ENCODE results near the gene SPTLC3. TPM values are rescaled to one million over a fixed set of nuclear protein-coding genes. Genes with fewer than 3 reads are reported as not detected.

The SPTLC3 gene
- total RNA-seq, 1 donor from 2014 or later = 18.7 TPM

DNA sequence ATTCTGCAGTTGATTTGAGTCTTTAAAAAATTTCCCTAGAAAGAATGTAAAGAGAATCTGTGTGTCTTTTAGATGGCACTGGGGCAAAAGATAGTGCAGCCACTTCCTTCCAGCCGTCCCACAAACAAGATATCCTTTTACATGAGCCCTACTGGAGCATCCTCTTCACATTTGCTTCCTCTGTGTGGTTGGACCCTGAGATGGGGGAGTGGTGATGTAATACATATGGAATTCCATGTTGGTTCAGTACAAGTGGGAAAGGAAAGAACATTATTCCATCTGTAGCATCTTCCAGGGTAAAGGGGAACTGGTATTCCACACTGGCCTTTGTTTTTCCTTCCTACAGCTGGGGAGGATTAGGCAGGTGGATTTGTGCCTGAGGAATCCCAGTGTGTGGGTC, 133.4 kb downstream of the SPTLC3 start:
- DNase-seq (no peak), ATAC-seq (no peak)
- intact Hi-C loops (cut with DNase I) = no loop called here
- H3K27ac ChIP-seq = no peak overlapping the region
- H3K9me3 ChIP-seq = no peaks in the 10 kb centered on the region
- H3K4me3 ChIP-seq = no peak overlapping the region
- no peaks in the 10 kb centered on the region for H3K27me3 ChIP-seq (ENCODE audit: low read depth)
- peaks cover 5% of the 10 kb centered on the region for H3K4me1 ChIP-seq
- H3K36me3 ChIP-seq = no peaks in the 10 kb centered on the region
- TF ChIP-seq, protein P1, sequence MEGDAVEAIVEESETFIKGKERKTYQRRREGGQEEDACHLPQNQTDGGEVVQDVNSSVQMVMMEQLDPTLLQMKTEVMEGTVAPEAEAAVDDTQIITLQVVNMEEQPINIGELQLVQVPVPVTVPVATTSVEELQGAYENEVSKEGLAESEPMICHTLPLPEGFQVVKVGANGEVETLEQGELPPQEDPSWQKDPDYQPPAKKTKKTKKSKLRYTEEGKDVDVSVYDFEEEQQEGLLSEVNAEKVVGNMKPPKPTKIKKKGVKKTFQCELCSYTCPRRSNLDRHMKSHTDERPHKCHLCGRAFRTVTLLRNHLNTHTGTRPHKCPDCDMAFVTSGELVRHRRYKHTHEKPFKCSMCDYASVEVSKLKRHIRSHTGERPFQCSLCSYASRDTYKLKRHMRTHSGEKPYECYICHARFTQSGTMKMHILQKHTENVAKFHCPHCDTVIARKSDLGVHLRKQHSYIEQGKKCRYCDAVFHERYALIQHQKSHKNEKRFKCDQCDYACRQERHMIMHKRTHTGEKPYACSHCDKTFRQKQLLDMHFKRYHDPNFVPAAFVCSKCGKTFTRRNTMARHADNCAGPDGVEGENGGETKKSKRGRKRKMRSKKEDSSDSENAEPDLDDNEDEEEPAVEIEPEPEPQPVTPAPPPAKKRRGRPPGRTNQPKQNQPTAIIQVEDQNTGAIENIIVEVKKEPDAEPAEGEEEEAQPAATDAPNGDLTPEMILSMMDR (IDR thresholded peaks at IDR 0.05) = no peak

DNA sequence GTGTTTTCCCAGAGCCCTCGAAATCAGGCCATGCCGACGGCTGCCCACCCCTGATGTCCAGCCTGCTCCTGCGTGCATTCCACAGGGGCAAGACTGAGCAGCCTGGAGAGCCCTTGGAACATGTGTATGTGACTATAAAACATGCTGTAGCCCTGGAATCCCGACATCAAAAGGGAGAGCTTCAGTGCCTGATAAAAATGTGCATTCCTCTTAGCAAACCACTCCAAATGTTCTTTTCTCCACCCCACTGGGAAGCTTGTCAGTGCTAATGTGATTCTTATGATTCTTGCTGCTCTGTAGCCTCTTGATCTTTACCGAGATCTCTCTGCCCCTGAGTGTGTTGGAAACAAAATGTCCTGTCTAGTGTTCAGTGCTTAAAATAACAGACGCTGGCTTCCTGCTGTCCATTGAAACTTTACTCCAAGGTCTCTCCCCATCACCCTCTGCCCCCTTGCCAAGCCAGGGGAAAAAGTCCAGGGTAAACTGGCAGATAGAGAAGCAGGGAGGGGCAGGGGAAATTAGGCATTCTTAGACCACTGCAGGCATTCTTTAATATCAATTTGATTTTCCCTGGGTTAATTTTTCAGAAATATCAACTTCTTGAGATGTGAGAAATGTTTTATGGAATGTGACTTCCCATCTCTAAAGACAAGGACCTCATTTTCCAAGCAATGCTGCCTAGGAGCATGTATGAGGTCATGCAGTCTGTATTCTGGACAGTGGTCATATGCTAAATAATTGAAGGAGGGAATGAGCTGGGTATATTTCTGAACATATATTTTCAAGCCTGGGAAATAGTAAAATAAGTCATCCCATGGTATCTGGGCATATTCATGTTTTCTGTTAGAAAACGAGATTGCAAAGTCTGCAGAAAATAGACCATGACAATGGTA, 138.5 kb downstream of the SPTLC3 start:
- H3K4me3 ChIP-seq = no peak overlapping the region
- ATAC-seq (peak; percentile 71 to 73), DNase-seq (no peak)
- intact Hi-C loops (cut with DNase I) = no loop called here
- H3K9me3 ChIP-seq = no peaks in the 10 kb centered on the region
- H3K27ac ChIP-seq = peak overlapping the region; percentile 44
- peaks cover 23% of the 10 kb centered on the region for H3K4me1 ChIP-seq
- H3K36me3 ChIP-seq = no peaks in the 10 kb centered on the region
- TF ChIP-seq, protein P1 (IDR thresholded peaks at IDR 0.05) = no peak
- H3K27me3 ChIP-seq (ENCODE audit: low read depth) = no peaks in the 10 kb centered on the region

DNA sequence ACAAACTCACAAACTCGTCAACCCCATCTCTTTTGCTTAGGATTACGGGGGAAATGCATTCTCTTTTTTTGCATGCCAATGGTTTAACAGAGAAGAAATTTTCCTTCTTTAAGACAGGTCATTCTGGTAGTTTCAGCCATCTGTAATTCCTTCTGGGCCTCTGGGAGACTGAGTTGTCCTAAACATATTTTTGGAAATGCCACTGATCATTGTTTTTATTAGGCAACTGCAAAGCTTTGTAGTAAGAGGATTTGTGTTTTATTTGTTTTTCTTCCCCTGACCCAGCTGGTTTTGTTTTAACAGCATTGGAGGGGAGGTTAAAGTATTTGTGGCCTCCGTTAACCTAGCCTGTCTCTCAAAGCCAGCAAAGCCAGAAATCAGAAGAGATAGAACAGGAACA, 139.2 kb downstream of the SPTLC3 start:
- intact Hi-C loops (cut with DNase I) = no loop called here
- no peak overlapping the region for H3K4me3 ChIP-seq
- H3K36me3 ChIP-seq = no peaks in the 10 kb centered on the region
- no peaks in the 10 kb centered on the region for H3K9me3 ChIP-seq
- H3K27ac ChIP-seq = peak overlapping the region; percentile 44
- TF ChIP-seq, protein P1 (IDR thresholded peaks at IDR 0.05) = no peak
- peaks cover 23% of the 10 kb centered on the region for H3K4me1 ChIP-seq
- DNase-seq = no peak
- no peaks in the 10 kb centered on the region for H3K27me3 ChIP-seq (ENCODE audit: low read depth)
- ATAC-seq = peak in 1 of 2 donors; percentile 28

DNA sequence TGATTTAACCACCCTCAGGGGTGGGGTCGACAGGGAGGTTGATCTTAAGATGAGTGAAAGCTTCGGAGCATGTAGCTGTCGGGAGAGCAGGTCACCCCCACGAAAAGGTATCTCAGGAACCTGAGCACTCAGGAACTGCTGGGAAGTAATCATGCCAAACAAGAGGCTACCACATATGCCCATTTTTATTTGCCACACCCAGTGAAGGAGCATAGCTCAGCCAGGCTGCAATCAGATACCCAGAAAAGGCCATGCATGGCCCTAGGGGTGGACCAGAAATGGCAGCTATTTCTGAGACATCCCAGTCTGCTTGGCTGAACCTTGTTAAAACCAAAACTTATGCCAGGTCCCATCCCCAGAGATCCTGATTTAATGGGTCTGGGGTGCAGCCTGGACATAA, 139.6 kb downstream of the SPTLC3 start:
- ATAC-seq (peak in 1 of 2 donors; percentile 52), DNase-seq (no peak)
- Histone ChIP-seq H3K27me3 (ENCODE audit: low read depth) (no peaks in the 10 kb centered on the region), H3K36me3 (no peaks in the 10 kb centered on the region), H3K27ac (peak overlapping the region; percentile 44), H3K4me3 (no peak overlapping the region), H3K4me1 (peaks cover 23% of the 10 kb centered on the region), H3K9me3 (no peaks in the 10 kb centered on the region)
- intact Hi-C loops (cut with DNase I) = no loop called here
- TF ChIP-seq, protein P1 (IDR thresholded peaks at IDR 0.05) = no peak

DNA sequence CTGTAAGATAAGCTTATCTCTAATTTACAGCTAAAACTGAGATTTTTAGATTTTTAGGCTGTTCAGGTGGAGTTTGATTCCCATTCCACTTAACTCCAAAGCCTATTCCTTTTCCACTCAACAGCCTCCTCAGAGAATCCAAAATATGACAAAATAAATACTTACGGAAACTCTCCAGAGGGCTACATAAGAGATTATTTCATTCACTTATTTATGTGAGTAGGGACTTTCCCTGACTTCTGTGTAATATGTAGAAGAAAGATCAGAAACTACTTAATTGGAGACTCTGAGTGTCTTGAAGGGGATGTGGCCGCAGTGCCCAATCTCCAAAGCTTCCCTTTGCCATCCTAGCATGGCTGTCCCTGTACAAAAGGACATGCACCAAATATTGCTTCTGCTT, 140.2 kb downstream of the SPTLC3 start:
- DNase-seq (no peak), ATAC-seq (peak; percentile 34 to 74)
- TF ChIP-seq, protein P1 (IDR thresholded peaks at IDR 0.05) = no peak
- no peaks in the 10 kb centered on the region for H3K27me3 ChIP-seq (ENCODE audit: low read depth)
- no peak overlapping the region for H3K4me3 ChIP-seq
- H3K4me1 ChIP-seq = peaks cover 23% of the 10 kb centered on the region
- peaks cover 2% of the 10 kb centered on the region for H3K36me3 ChIP-seq
- H3K9me3 ChIP-seq = no peaks in the 10 kb centered on the region
- no peak overlapping the region for H3K27ac ChIP-seq
- intact Hi-C loops (cut with DNase I) = no loop called here

Data from lower lobe of right lung (tissue), 2 donors.